Measurements from ENCODE around the gene CACNA2D3. TPM values are rescaled to one million over a fixed set of nuclear protein-coding genes. Genes with fewer than 3 reads are reported as not detected.

Gene CACNA2D3
- total and polyA plus RNA-seq, 9 donors, result 1.4 to 3.1 (median 2.3) TPM

DNA sequence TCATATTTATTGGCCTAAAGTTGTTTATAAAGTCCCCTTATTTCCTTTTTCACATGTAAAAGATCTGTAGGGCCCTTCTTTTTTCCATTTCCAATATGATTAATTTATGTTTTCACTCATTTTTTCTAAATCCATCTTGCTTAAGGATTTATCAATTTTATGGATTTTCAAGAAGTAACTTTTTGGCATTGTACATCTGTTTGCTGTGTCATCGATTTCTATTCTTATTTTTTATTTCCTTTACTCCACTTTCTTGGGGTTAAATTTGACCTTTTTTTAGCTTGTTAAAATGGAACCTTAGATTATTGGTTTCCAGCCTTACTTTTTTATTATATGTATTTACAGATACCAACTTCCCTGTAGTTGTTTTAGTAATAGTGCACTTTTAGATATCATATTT is 597.6 kb downstream of the CACNA2D3 start:
- Histone ChIP-seq H3K4me3 (ENCODE audit: low read length) (no peak overlapping the region), H3K4me1 (ENCODE audit: control insufficient read depth, insufficient read depth, low read length) (no peaks in the 10 kb centered on the region)
- WGBS (ENCODE audit: insufficient coverage), result no CpG with 5 or more reads among the region's 1 CpG

DNA sequence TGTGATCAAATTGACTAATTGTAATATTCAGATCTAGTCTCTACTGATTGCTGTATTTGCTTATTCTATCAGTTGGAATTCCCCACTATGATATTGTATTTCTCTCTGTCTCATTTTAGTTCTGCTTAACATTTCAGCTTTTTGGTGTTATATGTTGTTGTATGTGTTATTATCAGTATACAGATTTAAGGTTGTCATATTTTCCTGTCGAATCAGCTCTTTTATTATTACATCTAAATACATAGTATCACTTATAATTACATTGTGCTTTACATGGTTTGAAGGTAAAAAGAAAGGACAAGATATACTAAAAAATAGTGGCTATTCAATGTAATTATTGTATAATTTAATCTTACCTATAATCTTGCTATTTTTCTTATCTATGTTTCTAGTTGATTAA is 598.3 kb downstream of the CACNA2D3 start:
- H3K36me3 ChIP-seq (ENCODE audit: control insufficient read depth, insufficient read depth, low read length), result no peaks in the 10 kb centered on the region
- no peak overlapping the region for H3K27ac ChIP-seq (ENCODE audit: low read length)
- no peaks in the 10 kb centered on the region for H3K4me1 ChIP-seq (ENCODE audit: control insufficient read depth, insufficient read depth, low read length)
- DNase-seq, result no peak
- no peaks in the 10 kb centered on the region for H3K9me3 ChIP-seq (replicated peaks; ENCODE audit: control insufficient read depth, low read depth, low read length)
- no peaks in the 10 kb centered on the region for H3K27me3 ChIP-seq (ENCODE audit: control insufficient read depth, insufficient read depth, low read length)
- H3K4me3 ChIP-seq (ENCODE audit: low read length), result no peak overlapping the region
- WGBS (ENCODE audit: insufficient coverage), result no CpG with 5 or more reads among the region's 1 CpG

More for the DNA sequence above, 597.6 kb downstream of the CACNA2D3 start:
- Histone ChIP-seq H3K27ac (ENCODE audit: low read length) (no peak overlapping the region), H3K27me3 (ENCODE audit: control insufficient read depth, insufficient read depth, low read length) (no peaks in the 10 kb centered on the region), H3K9me3 (replicated peaks; ENCODE audit: control insufficient read depth, low read depth, low read length) (no peaks in the 10 kb centered on the region), H3K36me3 (ENCODE audit: control insufficient read depth, insufficient read depth, low read length) (no peaks in the 10 kb centered on the region)
- DNase-seq, result no peak

DNA sequence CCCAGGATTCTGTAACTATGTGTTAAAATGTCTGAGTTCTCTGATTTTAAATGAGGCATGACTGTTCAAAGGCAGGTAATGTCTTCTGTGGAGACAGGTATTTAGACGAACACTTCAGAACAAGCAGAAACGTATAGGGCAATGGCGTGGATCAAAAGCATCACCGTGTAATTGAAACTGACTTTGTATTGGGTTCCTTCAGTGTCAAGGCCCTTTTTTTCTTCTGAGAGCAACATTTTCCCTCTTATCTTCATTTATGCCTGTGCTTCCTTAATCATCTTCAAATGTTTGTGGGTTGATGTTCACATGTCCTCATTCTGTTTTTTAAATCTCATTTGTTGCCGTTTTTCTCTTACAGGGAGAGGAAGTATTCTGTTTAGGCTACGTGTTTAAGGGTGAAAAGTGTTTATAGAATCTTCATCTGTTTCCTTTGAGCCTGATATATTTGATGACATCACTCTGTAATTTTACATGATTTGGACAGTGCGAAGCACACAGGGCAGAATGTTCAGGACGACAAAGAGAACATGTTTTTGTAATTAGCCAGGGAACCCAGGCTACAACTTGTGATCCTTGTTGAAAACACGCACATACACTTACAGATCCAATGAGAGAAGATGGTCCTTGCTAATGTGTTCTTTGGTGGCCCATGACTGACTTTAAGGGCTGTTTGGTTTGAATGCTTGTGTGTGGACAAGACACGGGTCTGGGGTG is 609.5 kb downstream of the CACNA2D3 start:
- WGBS (ENCODE audit: insufficient coverage), result 56% methylated on average over 2 of the region's 10 CpGs

DNA sequence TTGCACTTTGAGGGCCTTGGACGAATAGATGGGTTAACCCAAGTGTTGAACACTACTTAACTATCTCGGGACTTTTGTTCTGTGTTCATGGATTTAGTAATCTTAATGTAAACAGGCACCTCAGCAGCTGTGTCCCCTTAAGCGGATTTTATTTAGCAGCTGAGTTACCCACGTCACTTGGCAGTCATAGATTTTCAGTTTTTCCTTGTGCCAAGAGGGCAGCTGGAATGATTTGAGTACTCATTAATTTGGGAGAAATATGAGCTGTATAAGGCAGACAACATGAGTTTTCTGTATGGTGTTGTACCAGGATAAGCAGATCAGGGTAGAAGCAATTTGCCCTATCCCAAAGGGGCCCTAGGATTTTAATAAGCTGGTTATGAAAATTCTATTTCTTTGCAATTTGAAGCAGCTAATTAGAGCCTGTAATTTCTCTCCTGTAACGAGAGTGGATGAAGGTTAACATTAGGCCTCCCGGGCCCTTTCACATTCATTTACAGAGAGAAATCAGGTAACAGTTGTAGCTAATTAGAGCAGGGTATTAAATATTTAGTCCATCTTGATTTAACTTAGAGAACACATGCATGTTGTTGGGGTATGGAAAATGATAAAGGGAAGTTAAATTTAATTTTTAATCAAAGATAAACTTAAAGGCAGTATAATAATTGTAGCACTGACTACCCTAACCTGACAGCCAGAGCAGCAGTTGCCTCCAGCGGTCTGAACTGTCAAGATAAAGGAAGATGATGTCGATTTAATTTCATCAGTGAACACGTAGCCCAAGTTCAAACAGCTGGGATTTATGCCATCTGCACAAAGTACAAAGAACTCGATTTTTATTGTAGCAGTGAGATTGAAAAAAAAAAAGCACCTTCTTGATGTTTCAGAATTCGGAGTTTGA is 611.0 kb downstream of the CACNA2D3 start:
- H3K27ac ChIP-seq (ENCODE audit: low read length), result peak overlapping the region; percentile 69
- peak; percentile 85 for DNase-seq
- peaks cover 2% of the 10 kb centered on the region for H3K9me3 ChIP-seq (replicated peaks; ENCODE audit: control insufficient read depth, low read depth, low read length)
- WGBS (ENCODE audit: insufficient coverage), result 63% methylated on average over 5 of the region's 11 CpGs
- H3K4me1 ChIP-seq (ENCODE audit: control insufficient read depth, insufficient read depth, low read length), result peaks cover 8% of the 10 kb centered on the region
- H3K36me3 ChIP-seq (ENCODE audit: control insufficient read depth, insufficient read depth, low read length), result no peaks in the 10 kb centered on the region
- no peak overlapping the region for H3K4me3 ChIP-seq (ENCODE audit: low read length)
- H3K27me3 ChIP-seq (ENCODE audit: control insufficient read depth, insufficient read depth, low read length), result no peaks in the 10 kb centered on the region

More for the DNA sequence above, 609.5 kb downstream of the CACNA2D3 start:
- Histone ChIP-seq H3K4me1 (ENCODE audit: control insufficient read depth, insufficient read depth, low read length) (peaks cover 8% of the 10 kb centered on the region), H3K9me3 (replicated peaks; ENCODE audit: control insufficient read depth, low read depth, low read length) (peaks cover 4% of the 10 kb centered on the region), H3K36me3 (ENCODE audit: control insufficient read depth, insufficient read depth, low read length) (no peaks in the 10 kb centered on the region), H3K27ac (ENCODE audit: low read length) (no peak overlapping the region), H3K4me3 (ENCODE audit: low read length) (no peak overlapping the region), H3K27me3 (ENCODE audit: control insufficient read depth, insufficient read depth, low read length) (no peaks in the 10 kb centered on the region)
- no peak for DNase-seq

DNA sequence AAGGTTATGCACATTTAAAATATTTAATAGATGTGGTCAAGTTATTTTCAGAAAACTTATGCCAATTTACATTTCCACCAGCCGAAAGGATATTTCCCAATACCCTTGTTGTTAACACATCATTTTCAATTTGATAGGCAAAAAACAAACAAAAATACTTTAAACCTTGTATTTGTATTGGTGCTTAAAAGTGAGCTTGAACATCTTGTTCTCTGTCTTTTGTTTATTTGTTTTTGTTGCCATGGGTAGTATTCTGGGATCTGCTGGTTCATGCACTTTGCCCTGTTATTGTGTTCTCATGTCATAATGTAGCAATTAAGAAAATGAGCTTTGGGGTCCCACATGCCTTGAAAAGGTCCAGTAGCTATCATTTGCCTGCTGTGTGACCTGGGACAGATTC is 614.1 kb downstream of the CACNA2D3 start:
- peaks cover 8% of the 10 kb centered on the region for H3K4me1 ChIP-seq (ENCODE audit: control insufficient read depth, insufficient read depth, low read length)
- no peak overlapping the region for H3K27ac ChIP-seq (ENCODE audit: low read length)
- no peak for DNase-seq
- H3K9me3 ChIP-seq (replicated peaks; ENCODE audit: control insufficient read depth, low read depth, low read length), result no peaks in the 10 kb centered on the region
- no CpG with 5 or more reads among the region's 1 CpG for WGBS (ENCODE audit: insufficient coverage)
- H3K36me3 ChIP-seq (ENCODE audit: control insufficient read depth, insufficient read depth, low read length), result no peaks in the 10 kb centered on the region
- H3K27me3 ChIP-seq (ENCODE audit: control insufficient read depth, insufficient read depth, low read length), result no peaks in the 10 kb centered on the region
- H3K4me3 ChIP-seq (ENCODE audit: low read length), result no peak overlapping the region

DNA sequence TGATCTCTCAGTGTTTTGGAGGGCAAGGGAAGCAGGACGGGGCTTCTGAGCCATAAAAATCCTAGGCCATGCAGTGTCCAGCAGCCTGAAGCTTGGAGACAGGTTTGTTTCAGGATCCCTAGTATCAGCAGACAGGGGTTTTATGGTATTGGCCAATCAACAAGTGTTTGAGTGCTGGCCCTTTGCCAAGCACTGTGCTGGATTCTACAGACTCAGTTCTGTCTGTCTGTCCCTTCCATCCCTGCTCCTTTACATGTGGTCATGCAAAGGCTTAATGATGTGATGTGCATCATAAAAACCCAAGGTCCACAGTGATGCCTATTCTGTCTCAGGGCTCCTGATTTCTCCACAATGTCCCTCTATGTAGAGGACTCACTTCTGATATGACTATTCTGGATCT is 621.4 kb downstream of the CACNA2D3 start:
- H3K4me1 ChIP-seq (ENCODE audit: control insufficient read depth, insufficient read depth, low read length), result no peaks in the 10 kb centered on the region
- H3K9me3 ChIP-seq (replicated peaks; ENCODE audit: control insufficient read depth, low read depth, low read length), result no peaks in the 10 kb centered on the region
- no peak overlapping the region for H3K27ac ChIP-seq (ENCODE audit: low read length)
- H3K4me3 ChIP-seq (ENCODE audit: low read length), result no peak overlapping the region
- no peak for DNase-seq
- H3K36me3 ChIP-seq (ENCODE audit: control insufficient read depth, insufficient read depth, low read length), result no peaks in the 10 kb centered on the region
- no peaks in the 10 kb centered on the region for H3K27me3 ChIP-seq (ENCODE audit: control insufficient read depth, insufficient read depth, low read length)
- WGBS (ENCODE audit: insufficient coverage), result 78% methylated on average over 1 of the region's 1 CpG

DNA sequence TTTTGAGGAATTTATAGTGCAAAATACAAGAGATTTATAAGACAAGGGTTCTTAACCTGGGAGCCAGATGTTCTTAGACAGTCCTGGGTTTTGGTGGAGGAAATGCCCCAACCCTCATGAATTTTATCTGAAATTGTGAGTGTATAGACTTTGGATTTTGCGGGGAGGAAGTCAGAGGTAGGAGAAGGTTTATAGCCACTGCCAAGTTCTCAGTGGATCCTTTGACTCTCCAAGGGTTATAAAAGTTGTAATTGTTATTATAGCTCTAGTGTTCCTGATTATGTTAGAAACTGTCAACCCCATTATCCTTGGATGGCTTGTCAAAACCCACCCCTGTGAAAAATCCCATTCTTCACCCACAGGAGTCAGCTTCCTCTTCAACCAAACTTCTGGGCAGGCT is 621.9 kb downstream of the CACNA2D3 start:
- H3K9me3 ChIP-seq (replicated peaks; ENCODE audit: control insufficient read depth, low read depth, low read length), result no peaks in the 10 kb centered on the region
- H3K36me3 ChIP-seq (ENCODE audit: control insufficient read depth, insufficient read depth, low read length), result no peaks in the 10 kb centered on the region
- H3K4me3 ChIP-seq (ENCODE audit: low read length), result no peak overlapping the region
- DNase-seq, result no peak
- H3K4me1 ChIP-seq (ENCODE audit: control insufficient read depth, insufficient read depth, low read length), result no peaks in the 10 kb centered on the region
- H3K27me3 ChIP-seq (ENCODE audit: control insufficient read depth, insufficient read depth, low read length), result no peaks in the 10 kb centered on the region
- H3K27ac ChIP-seq (ENCODE audit: low read length), result no peak overlapping the region
- no CpG with 5 or more reads among the region's 1 CpG for WGBS (ENCODE audit: insufficient coverage)

DNA sequence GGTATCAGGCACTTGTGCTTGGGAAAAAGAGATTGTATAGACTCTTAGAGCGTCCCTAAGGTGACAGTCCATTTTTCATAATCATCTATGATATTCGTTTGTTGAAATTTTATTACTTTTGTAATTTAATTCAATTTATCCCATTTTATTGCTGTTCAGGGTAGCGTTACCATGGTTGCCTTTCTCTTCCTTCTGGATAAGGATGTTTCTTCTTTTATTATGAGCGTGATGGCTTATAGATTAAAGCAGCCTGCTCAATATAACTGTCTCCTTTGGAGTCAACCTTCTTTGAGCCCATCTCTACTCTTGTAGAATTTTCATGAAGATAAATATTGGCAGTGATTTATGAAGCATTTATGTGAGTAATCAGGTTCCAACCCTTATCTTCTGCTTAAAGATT is 623.5 kb downstream of the CACNA2D3 start:
- no peaks in the 10 kb centered on the region for H3K4me1 ChIP-seq (ENCODE audit: control insufficient read depth, insufficient read depth, low read length)
- H3K4me3 ChIP-seq (ENCODE audit: low read length), result no peak overlapping the region
- no peaks in the 10 kb centered on the region for H3K9me3 ChIP-seq (replicated peaks; ENCODE audit: control insufficient read depth, low read depth, low read length)
- DNase-seq, result no peak
- no peaks in the 10 kb centered on the region for H3K27me3 ChIP-seq (ENCODE audit: control insufficient read depth, insufficient read depth, low read length)
- H3K27ac ChIP-seq (ENCODE audit: low read length), result no peak overlapping the region
- no CpG with 5 or more reads among the region's 4 CpGs for WGBS (ENCODE audit: insufficient coverage)
- H3K36me3 ChIP-seq (ENCODE audit: control insufficient read depth, insufficient read depth, low read length), result no peaks in the 10 kb centered on the region

DNA sequence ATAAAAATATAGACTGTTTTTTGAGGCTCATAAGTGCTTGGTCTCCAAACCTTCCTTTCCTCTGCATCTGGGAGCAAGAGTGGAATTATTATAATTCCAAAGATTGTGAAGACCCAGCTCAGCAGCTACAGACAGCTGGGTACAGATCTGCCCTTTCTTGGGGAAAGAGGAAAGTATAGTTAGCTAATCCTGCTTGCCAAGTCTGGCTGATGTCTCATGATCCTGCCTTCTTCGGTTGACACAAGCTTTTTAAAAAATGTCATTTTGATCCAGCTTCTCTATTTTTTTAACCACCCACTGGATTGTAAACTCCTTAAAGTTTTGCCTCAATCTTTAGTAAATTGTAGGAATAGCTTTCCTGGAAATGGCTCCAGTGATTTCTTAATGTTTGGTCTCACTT is 624.4 kb downstream of the CACNA2D3 start:
- Histone ChIP-seq H3K27me3 (ENCODE audit: control insufficient read depth, insufficient read depth, low read length) (no peaks in the 10 kb centered on the region), H3K4me1 (ENCODE audit: control insufficient read depth, insufficient read depth, low read length) (no peaks in the 10 kb centered on the region), H3K4me3 (ENCODE audit: low read length) (no peak overlapping the region), H3K36me3 (ENCODE audit: control insufficient read depth, insufficient read depth, low read length) (no peaks in the 10 kb centered on the region), H3K9me3 (replicated peaks; ENCODE audit: control insufficient read depth, low read depth, low read length) (no peaks in the 10 kb centered on the region), H3K27ac (ENCODE audit: low read length) (no peak overlapping the region)
- no peak for DNase-seq
- WGBS (ENCODE audit: insufficient coverage), result no CpG with 5 or more reads among the region's 1 CpG

DNA sequence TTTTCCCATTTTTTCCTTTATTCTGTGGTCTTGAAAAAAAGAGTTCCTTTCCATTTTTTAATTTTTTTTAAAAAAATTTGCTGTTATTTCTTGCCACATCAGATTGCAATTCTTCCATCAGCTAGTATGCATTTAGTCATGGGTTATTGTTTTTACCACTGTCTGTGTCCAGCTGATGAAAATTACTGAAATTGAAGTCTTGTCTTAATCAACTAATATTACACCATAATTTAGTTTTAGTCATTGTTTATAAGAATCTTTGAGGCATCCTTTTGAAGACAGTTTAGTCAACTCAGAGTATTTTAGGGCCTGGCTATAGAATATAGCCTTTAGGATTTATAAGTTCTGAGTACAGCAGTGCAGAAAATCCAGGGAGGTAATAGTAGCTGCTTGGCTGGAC is 633.4 kb downstream of the CACNA2D3 start:
- Histone ChIP-seq H3K4me3 (ENCODE audit: low read length) (no peak overlapping the region), H3K27me3 (ENCODE audit: control insufficient read depth, insufficient read depth, low read length) (no peaks in the 10 kb centered on the region), H3K4me1 (ENCODE audit: control insufficient read depth, insufficient read depth, low read length) (peaks cover 6% of the 10 kb centered on the region), H3K36me3 (ENCODE audit: control insufficient read depth, insufficient read depth, low read length) (no peaks in the 10 kb centered on the region), H3K9me3 (replicated peaks; ENCODE audit: control insufficient read depth, low read depth, low read length) (no peaks in the 10 kb centered on the region), H3K27ac (ENCODE audit: low read length) (no peak overlapping the region)
- DNase-seq, result no peak

Data from muscle of leg (tissue), 11 donors.